ENCODE data around the gene MLN.

Gene MLN

DNA sequence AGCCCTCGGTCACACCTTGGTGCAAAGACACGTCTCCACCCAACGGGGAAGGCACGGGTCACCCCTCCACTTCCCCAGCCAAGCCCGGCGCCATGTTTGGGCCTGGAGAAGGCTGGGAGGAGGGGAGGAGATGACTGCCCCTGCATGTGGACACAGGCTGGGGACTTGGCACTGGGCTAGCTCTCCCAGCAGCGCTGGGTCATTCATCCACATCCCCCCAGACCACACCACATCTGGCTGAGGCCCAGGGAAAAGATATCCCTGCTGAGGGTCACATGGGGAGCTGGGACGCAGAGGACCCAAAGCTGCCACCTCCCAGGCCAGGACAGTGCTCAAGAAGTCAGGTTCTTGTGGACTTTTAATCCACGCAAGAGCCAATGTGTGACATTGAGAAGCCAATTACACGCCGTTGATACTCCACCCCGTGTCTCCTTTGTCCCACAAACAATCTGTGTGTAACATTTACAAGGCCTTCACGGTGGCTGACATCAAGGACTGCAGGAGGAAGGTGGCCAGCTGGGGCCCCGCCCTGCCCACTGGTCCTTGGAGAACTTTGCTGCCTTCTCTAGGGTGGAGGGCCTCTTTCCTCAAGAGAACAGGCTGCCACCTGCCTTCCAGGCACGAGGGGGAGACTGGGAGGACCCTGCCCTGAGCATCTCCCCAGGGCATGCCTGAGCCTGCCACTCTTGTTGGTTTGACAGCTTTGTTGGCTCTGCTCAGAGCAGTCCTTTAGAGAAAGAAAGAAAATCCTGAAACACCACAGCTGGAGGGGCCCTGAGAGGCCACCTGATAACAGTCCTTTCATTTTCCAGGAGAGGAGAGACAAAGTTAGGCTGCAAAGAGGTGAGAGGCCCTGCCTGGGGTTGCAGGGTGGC is 51.8 kb downstream of the MLN start:
- peak; percentile 50 to 73 for DNase-seq

GRCh38 chr6:33750244-33750991 is 53.4 kb downstream of the MLN start:
- no peak for DNase-seq

DNA sequence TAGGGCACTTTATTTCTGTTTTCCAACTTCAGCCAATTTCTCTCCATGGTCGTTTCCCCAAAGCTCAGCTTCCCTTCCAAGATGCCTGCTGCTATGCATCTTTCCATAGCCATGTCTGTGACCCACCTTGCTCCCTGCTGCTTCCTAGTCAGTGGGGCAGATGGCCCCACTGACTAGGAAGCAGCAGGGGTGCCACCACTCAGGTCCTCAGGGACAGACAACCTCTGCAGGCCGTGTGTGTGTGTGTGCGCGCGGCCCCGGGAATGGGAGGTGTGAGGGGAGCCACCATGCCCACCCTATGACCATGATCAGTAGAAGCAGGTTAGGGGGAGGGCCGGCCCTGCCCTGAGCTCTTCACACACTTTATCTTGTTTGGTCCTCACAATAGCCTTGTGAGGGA is 54.4 kb downstream of the MLN start:
- DNase-seq: no peak

DNA sequence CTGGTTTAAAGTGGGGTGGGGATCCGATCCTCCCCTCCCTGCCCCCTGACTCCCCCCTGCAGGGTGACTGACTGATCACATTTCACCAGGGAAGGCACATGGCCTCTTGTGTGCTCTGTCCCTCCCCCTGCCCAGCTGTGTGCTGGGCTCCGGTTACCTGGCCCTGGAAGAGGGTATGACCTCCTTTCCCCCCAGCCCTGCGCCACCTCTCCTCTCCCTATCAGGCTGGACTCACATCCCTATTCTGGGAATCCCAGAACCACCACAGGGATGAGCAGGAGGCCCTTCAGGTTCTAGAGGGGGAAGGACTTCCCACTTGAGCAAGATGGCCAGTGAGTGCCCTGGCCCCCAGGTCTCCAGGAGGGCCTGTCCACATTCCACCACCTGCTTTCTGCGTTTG is 55.0 kb downstream of the MLN start:
- DNase-seq: no peak

DNA sequence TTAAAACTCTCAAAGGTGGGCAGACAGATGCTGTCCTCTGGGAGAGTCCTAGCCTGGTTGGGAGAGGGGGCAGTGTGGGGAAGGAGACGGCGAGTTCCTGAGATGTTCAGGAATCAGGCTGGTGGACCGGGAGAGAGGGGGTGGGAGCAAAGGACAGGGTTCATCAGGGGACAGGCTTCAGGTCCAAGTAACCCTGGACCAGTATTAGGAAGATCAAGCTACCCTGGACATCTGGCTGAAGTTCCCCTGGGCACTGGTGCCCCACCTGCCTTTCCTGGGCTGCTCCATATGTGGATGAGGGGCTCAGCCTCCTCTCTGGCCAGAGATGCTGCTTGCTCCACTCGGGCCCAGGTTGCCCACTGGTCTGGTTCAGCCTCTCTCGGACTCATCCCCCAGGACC is 56.0 kb downstream of the MLN start:
- DNase-seq: no peak

GRCh38 chr6:33746651-33747100 is 57.1 kb downstream of the MLN start, which contains the start of gene IP6K3:
TSS of gene IP6K3 (minus strand) at chr6:33746905. CDS start at chr6:33735476, 11,429 bp downstream.
- DNase-seq: no peak

- no peak for DNase-seq
Measured at GRCh38 chr6:33746036-33746600, 57.7 kb downstream of the MLN start.

GRCh38 chr6:33745548-33745947 is 58.3 kb downstream of the MLN start:
- DNase-seq: no peak

GRCh38 chr6:33744895-33745546 is 58.8 kb downstream of the MLN start:
- peak in 1 of 2 experiments; percentile 50 for DNase-seq
